ENCODE data around the gene TNS2.
"Not testable (repeated sequence)": the region's sequence is repeated elsewhere in the genome, so short reads cannot be mapped to it uniquely, and the experiment has no call there.

TNS2 gene

DNA sequence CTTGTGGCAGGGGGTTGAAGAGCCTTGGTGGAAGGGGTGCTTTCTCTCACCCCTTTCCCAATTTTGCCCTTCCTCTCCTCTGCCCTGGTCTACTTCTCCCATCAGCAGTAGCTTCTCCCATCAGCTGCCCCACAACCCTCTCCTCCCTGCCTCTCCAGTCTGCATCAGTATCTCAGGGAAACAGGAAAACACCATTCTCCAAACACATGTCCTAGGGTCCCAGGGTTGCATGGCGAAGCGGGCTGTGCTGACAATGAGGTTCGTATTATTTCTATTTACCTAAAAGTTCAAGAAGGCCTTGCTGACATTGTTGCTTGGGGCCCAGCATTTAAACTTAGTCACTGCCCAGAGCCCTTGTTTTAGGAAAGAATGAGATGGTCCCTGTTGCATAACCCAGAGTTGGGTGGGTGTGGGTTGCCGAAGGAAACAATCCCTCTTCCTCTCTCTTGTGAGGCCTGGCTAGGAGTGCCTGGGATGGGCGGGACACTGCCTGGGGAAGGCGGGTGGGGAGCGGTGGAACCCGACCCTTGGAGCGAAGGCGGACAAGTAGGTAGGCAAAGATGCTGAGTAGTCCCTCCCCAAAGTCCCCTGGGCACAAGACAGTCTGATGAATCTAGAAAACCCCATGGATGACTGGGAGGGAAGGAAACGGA is 46.4 kb downstream of the TNS2 start:
- DNase-seq: no peak

DNA sequence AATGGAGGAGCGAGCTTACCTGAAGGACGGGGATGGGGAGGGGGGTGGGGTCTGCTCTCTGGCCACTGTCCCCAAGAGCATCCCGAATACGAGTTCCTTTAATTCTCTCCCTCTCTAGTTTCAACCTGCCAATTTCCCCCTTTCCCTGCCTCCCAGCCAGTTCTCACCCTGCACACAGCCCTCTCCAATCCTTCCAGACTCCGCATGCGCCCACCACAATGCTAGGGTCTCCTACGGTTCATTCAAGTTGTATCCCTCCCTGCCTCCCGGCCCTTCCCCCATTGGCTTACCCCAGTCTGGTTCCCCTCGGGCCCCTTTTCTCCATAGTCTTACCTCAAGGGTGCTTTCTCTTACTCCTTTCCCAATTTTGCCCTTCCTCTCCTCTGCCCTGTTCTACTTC is 46.9 kb downstream of the TNS2 start:
- no peak for DNase-seq

DNA sequence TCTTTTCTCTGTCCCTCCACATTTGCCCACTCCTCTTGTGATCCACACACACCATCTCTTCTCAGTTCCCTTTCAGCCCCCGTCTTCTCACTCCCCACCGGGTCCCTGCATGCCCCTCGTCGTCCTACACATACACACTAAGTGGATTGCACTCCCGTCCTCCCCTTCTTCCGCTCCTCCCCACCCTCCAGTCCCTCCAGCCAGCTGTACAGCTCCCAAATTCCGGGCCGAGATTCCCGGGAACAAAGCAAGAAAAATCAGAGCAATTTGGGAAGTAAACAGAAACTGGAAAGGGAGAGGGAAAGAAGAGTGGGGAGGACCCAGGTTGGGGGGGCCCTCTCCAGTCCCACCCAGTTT is 47.3 kb downstream of the TNS2 start:
- DNase-seq: no peak

DNA sequence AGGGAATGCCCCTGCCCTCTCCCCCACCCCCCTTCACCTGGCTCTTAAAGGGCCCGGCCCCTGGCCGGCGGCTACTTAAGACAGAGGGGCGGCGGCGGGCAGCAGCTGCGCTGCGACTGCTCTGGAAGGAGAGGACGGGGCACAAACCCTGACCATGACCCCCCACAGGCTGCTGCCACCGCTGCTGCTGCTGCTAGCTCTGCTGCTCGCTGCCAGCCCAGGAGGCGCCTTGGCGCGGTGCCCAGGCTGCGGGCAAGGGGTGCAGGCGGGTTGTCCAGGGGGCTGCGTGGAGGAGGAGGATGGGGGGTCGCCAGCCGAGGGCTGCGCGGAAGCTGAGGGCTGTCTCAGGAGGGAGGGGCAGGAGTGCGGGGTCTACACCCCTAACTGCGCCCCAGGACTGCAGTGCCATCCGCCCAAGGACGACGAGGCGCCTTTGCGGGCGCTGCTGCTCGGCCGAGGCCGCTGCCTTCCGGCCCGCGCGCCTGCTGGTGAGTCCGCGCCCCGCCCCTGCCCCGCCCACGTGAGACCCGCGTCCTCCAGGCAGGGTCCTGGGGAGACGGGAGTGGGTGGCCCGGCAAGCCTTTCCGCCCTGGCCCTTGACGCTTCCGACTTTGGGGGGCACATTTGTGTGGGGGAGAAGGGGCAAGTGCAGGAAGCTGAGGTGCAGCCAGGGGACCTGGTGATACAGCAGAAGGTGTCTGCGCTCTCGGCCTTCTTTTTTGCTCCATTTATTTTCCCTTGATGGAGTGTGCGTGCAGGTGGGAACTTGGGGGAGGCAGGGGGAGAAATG is 47.9 kb downstream of the TNS2 start, which contains the start of gene IGFBP6:
TSS of gene IGFBP6 (plus strand) at position 104 of the 790 bp plus-strand sequence. CDS start at position 155, 51 bp downstream.
- DNase-seq: peak; percentile 32

DNA sequence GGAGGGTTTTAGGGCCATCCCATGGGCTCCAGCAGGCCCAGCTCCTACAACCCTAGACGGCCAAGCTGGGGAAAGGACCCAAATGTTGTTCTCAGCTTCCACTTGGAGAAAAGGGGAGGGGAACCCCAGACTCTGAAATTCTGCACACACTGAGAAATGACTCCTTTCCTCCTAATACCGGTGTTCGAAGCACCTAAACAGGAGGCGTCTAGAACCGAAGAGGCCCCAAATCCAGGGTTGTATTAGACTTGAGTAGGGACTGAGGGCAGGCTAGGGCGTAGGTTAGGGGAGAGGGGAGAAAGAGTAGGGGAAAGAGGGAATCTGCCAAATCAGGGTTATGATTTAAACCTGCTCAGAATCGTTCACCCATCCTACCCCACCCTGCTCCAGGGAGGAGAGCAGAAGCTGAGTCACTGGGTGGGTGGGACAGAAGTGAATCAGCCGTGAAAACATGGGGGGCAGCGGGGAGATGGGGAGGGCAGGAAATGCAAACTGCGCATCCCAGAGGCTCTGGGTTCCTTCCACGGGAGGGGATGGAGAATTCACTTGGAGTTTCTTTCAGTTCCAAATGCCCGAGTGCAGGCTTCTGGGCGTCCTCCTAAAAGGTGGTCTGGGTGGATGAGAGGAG is 48.6 kb downstream of the TNS2 start:
- no peak for DNase-seq

DNA sequence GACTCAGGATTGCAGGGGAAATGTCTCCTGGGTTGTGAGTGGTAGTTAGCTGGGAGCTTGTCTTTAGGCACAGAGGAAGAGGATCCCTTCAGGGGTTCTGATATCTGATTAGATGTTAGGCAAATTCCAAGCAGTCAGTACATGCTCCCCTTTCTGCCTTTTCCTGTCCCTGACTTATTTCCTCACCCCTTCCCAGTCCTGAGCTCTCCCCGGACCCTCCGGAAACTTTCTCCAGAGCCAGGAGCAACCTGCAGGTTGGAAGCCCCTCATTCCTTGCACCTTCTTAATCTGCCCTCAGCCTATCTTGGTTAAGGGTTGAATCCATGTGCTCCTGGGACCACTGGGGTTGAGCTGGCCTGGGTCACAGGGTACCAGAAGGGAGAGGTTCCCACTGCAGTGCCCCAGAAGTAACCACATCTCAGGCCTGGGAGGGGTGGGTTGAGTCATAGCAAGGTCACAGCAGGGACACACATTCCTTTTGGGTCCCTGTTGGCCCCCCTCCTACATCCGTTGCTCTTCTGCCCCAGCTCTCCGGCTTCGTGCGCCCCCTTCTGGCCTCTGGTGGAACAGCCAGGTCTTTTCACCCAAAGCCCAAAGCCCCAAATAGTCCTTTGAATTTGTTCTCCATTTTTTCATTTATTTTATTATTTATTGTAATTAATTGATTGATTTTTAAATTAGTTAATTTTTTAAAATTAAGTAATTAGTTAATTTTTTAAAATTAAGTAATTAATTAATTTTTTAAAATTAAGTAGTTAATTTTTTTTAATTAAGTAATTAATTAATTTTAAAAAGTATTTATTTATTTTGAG is 49.4 kb downstream of the TNS2 start:
- peak; percentile 38 for DNase-seq

DNA sequence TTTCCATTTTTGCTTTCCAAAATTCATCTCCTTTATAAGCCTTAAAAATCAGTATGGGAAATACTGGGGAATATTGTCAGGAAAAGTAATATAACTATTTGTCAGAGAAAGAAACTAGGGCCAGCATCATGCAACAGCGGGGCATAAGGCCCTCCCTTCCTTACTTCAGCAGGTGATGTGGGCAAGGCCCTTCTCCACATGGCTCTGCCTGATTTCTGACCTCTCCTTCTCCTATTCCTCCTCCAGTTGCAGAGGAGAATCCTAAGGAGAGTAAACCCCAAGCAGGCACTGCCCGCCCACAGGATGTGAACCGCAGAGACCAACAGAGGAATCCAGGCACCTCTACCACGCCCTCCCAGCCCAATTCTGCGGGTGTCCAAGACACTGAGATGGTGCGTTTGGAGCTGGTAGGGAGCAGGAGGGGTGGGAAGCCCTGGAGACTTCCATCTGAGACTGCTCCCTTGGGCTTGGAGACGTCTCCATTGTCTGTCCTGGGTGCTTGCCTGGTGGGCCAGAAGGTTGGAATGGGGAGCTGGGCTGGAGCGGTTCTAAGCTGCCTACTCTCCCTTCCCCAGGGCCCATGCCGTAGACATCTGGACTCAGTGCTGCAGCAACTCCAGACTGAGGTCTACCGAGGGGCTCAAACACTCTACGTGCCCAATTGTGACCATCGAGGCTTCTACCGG is 50.7 kb downstream of the TNS2 start:
- DNase-seq: no peak

DNA sequence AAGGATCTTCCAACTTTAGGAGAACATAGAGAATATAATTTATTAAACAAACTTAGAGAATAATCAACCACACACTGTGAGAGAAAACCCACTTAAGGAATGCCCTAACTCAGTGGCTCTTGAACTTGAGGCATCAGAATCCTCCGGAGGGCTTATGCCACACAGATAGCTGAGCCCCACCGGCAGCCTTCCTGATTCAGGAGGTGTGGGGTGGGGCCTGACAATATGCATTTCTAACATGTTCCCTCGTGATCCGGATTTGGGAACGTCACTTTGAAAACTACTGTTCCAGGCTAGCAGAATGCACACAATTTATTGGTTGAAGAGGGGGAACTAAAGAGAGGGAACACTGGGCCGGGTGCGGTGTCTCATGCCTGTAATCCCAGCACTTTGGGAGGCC is 51.4 kb downstream of the TNS2 start:
- no peak for DNase-seq

DNA sequence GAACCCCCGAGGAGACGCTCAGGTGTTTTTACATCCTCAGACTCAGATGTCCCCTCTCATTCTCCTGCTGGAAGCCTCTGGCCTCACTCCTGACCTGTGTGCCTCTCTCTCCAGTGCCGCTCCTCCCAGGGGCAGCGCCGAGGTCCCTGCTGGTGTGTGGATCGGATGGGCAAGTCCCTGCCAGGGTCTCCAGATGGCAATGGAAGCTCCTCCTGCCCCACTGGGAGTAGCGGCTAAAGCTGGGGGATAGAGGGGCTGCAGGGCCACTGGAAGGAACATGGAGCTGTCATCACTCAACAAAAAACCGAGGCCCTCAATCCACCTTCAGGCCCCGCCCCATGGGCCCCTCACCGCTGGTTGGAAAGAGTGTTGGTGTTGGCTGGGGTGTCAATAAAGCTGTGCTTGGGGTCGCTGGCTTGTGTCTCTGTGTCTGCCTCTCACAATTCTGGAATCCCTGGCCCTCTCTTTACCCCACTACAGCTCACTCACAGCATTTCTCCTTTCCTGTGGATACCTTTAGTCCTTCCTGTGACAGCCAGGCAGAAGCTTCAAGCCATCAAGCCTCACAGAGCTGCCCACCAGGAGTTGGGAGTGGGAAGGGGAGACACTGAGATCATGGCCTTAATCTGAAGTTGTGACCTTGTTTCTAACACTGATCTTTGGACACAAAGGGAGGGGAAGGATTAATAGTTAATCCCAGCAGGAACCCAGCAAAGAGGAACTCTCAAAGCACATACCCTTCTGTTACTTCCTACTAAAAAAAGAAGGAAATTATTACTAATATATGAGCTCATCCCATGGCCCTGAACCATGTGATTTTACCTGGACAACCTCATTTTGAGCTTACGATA is 52.3 kb downstream of the TNS2 start:
- no peak for DNase-seq

DNA sequence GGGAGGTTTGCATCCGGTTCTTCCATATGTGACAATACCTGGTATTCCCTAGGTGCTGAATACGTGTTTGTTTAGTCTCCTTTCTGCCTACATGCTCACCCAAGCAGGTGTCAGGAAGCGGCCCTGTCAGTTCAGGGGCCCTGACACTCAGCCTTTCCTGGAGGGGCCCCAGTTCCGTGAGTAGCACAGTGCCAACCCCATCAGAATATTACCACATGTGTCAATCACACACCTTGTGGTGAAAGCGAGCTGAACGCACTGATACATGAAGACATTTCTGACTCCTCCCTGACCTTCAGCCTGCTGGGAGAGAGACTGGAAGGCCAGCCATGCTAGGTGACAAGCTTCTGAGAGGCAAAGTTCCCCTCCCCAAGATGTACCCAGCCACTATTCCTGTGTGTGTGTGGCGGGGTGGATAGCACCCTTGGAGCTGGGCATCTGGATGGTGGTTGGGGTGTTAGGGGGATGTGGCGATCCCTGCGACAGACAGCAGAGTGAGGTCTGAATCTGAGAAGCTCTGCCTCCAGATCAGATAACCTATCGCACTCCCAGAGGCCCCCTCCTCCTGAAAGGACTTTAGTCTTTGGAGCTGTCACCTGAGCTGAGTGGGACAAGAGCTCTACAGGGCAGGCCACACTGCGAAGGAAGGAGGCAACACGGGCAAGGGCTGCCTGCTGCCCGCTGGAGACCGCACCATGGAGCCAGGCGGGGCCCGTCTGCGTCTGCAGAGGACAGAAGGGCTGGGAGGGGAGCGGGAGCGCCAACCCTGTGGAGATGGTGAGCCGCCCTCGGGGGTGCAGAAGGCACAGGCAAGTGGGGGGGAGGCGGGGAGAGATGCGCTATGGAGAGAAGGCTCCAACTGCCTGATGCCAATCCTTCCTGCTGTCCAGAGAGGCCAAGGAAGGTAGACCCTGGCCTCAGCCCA is 53.3 kb downstream of the TNS2 start, which contains the start of gene SOAT2:
TSS of gene SOAT2 (plus strand) at position 604 of the 925 bp plus-strand sequence. CDS start at position 696, 92 bp downstream.
- DNase-seq: no peak

DNA sequence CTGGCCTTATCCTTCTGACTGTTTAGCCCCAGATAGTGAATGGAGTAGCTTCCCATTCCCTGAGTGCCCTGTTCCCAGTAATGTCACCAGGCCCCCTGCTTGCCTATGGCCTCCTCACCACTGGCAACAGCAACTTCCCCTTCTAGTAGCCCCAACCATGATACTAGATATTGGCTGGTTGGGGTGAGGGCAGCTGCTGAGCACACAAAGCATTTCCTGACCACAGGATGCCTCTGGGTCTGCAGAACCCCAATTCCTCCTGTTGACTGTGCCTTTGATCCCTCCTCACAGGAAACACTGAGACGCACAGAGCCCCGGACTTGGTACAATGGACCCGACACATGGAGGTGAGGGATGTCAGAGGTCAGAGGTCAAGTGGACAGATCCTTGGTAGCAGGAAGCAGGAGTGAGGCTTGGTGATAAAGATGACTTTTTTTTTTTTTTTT is 54.0 kb downstream of the TNS2 start:
- DNase-seq: no peak

DNA sequence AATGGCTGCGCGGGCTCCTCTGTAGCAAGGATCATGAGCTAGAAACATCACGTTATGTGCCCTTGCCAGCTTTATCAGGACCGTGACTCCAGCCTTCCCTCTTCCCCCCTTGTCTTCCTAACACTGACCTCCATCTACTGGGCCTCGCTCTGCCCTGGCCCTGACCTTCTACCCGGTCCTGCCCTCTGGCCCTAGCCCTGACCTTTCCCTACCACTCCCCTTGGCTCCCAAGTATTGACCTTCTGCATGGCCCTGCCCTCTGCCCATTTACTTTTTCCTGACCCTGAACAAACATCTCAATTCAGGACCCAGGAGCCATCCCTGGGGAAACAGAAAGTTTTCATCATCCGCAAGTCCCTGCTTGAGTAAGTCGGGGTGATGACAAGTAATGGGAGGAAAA is 55.4 kb downstream of the TNS2 start:
- no peak for DNase-seq

DNA sequence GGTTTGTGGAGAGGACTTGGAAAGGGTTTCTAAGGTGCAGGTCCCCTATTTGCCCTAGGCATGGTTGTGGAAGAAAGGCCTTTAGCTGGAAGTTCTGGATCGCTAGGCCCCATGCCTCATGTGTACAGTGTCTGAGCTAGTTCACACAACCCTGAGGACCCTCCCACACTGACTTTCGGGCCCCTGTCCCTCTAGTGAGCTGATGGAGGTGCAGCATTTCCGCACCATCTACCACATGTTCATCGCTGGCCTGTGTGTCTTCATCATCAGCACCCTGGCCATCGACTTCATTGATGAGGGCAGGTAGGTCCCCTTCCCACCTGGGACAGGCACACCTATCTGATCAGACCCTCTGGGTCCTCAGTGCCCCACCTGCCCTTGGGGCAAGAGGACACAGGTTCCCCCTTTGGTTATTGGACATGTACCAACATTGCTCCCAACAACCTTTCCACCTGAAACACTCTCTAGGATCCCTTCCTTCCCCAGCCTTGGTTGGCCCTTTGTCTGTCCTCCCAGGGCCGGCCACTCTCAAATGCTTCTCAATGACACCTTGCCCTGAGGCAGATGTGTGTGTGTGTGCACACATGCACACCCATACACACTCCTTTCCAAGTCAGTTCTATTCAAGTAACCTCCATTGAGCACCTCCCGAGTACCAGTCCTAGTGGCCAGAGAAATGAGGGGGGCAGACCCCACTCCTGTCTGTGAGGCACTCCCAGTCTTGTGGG is 56.0 kb downstream of the TNS2 start:
- no peak for DNase-seq

DNA sequence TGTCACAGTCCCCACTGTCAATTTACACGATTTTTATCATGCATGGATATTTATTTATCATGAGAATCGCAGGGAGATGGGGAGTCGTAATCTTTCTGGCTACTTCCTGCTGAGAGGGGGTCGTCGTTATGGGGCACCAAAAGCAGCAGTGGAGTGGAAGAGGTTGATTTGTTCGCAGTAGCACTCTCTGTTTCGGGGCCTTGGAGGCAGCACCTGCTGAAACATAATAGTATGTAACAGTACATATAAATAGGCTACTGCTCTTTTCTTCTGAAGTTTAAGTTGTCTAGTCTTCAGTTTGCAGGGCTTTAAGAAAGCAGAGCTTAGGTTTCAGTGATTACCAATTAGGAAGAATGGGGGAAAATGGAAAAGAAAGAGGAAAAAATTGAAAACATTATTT is 57.3 kb downstream of the TNS2 start:
- no peak for DNase-seq

DNA sequence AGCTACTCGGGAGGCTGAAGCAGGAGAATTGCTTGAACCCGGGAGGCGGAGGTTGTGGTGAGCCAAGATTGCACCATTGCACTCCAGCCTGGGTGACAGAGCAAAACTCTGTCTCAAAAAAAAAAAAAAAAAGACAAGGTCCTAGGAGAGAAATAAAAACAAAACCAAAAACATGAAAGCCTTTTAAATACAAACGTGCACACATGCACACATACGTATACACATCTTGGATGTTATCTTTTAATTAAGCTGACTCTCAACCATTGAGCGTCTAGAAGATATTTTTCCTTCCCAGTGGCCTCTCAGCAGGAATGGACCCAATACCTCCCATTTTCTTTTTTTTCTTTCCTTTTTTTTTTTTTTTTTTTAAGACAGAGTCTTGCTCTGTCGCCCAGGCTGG is 62.6 kb downstream of the TNS2 start:
- DNase-seq: not testable (repeated sequence)

DNA sequence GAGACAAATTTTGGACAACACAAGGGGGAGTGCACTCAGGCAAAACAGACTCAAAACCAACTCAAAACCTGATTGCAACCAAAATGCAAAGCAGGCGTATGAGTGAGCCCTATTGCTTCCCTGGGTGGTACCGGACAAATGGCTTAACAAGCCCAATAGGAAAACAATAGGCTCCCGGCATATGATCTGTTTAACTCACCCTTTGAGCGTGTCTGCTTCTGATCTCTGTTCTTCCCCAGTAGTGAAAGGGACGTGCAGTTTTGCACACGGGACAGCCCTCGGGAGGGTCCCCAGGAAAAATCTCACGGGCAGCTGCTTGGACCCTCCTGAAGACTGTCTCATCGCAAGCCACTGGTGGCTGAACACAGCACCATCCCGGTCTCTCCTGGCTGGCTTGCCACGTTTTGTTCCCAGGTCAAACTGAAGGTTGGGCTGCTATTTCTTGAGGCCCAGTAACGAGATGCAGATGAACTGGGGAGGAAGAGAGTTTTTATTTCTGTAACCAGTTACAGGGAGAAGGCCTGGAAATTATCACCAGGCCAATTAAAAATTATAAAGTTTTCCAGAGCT is 63.4 kb downstream of the TNS2 start:
- no peak for DNase-seq

DNA sequence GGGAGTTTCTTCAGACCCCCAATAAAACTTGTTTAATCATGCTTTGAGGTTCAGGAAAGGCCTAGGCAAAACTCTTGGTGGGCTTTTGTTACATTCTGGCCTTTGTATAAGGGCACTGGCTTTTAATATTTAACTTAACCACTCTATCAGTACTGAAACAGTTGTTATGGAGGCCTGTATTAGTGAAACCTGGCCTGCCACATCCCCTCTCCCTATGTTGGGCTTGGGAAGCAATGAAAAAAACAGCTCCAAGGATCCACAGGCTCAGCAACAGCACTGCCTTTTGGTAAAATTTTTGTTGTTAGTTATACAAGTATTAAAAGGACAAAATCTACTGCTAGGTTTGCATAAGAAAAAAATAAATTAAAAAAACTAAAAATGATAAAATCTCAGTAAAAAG is 64.1 kb downstream of the TNS2 start:
- DNase-seq: no peak
